ENCODE measurements around the gene OR2S2. TPM values are rescaled to one million over a fixed set of nuclear protein-coding genes. Genes with fewer than 3 reads are reported as not detected.

OR2S2 gene
- total and polyA plus RNA-seq, 2 of the 4 experiments (the other 2 are of a cell fraction) = 0.46 to 0.90 TPM

- Histone ChIP-seq H3K14ac (replicated peaks; ENCODE audit: low read depth, low read length) (no peak overlapping the region), H3K18ac (ENCODE audit: low read depth, low read length) (no peak overlapping the region), H4K5ac (ENCODE audit: low read depth, low read length) (no peak overlapping the region), H3K27me3 (ENCODE audit: control insufficient read depth, insufficient read depth, low read length) (no peaks in the 10 kb centered on the region), H3K4me1 (ENCODE audit: control insufficient read depth, insufficient read depth, low read length) (peaks cover 8% of the 10 kb centered on the region), H2AK5ac (ENCODE audit: low read depth, low read length) (no peak overlapping the region), H3K9me1 (ENCODE audit: insufficient read depth, low read length) (peaks cover 5% of the 10 kb centered on the region; the same call in 1 of the 2 replicates), H3K36me3 (ENCODE audit: control insufficient read depth, insufficient read depth, low read length) (no peaks in the 10 kb centered on the region), H3K27ac (ENCODE audit: insufficient read depth, low read length) (no peak overlapping the region), H2AFZ (replicated peaks; ENCODE audit: low read length, poor library complexity) (no peak overlapping the region), H4K91ac (ENCODE audit: insufficient read depth, low read depth, low read length) (no peak overlapping the region), H2BK5ac (ENCODE audit: low read depth, low read length, poor library complexity, severe bottlenecking) (no peak overlapping the region), H3K9me3 (ENCODE audit: control insufficient read depth, insufficient read depth, low read length) (no peaks in the 10 kb centered on the region), H3K4ac (ENCODE audit: low read depth, low read length) (no peak overlapping the region), H3K9ac (ENCODE audit: low read depth, low read length) (no peak overlapping the region), H3K4me3 (ENCODE audit: insufficient read depth, low read depth, low read length) (no peak overlapping the region), H2BK15ac (ENCODE audit: low read depth, low read length) (no peak overlapping the region), H2BK20ac (ENCODE audit: low read depth, low read length) (no peak overlapping the region), H3K23ac (ENCODE audit: low read depth, low read length) (no peak overlapping the region), H2BK120ac (ENCODE audit: low read depth, low read length) (no peak overlapping the region), H3K4me2 (ENCODE audit: low read depth, low read length) (no peak overlapping the region), H3K79me1 (ENCODE audit: low read depth in 1 of 2, low read length in 2 of 2) (no peaks in the 10 kb centered on the region), H4K8ac (ENCODE audit: low read depth in 2 of 2, low read length in 2 of 2) (no peak overlapping the region), H4K20me1 (ENCODE audit: insufficient read depth, low read length) (no peaks in the 10 kb centered on the region), H3K56ac (ENCODE audit: extremely low read depth, insufficient read depth, low read length) (no peak overlapping the region), H2AK9ac (replicated peaks; ENCODE audit: low read depth, low read length, poor library complexity) (no peak overlapping the region)
- CTCF ChIA-PET = interaction anchor here (0.6 kb wide), 1 partner anchor 11 kb away, joined by 11 read pairs; no protein-coding TSS in a partner anchor
- in situ Hi-C loops (cut with MboI; ENCODE audit: low sequenced_read_pairs) = loop anchor here (10.0 kb wide), 1 partner anchor 208 kb away; no protein-coding TSS in a partner anchor
- dilution Hi-C loops (cut with HindIII; ENCODE audit: low sequenced_read_pairs, unreplicated experiment) = no loop called here
- no peak for DNase-seq
- TF ChIP-seq MXI1 (IDR thresholded peaks at IDR 0.05; ENCODE audit: borderline replicate concordance, low read depth, low read length) (no peak), SMC3 (IDR thresholded peaks at IDR 0.05; ENCODE audit: low read depth, low read length) (no peak), MAZ (IDR thresholded peaks at IDR 0.05; ENCODE audit: borderline replicate concordance, low read depth, low read length) (no peak), ELK1 (IDR thresholded peaks at IDR 0.05; ENCODE audit: borderline replicate concordance, low read depth, low read length) (no peak), RCOR1 (IDR thresholded peaks at IDR 0.05; ENCODE audit: insufficient replicate concordance, low read length) (no peak), NFE2L2 (IDR thresholded peaks at IDR 0.05; ENCODE audit: low read depth, low read length) (no peak), BHLHE40 (IDR thresholded peaks at IDR 0.05; ENCODE audit: low read depth, low read length) (no peak), RFX5 (IDR thresholded peaks at IDR 0.05; ENCODE audit: low read depth, low read length) (no peak), POLR2A (IDR thresholded peaks at IDR 0.05; ENCODE audit: low read depth, low read length) (no peak), FOS (IDR thresholded peaks at IDR 0.05; ENCODE audit: low read depth, low read length) (no peak), CHD1 (IDR thresholded peaks at IDR 0.05; ENCODE audit: low read depth, low read length) (no peak), CEBPB (IDR thresholded peaks at IDR 0.05; ENCODE audit: low read depth, low read length) (no peak), CTCF (conservative IDR thresholded peaks at IDR 0.05; ENCODE audit: low read depth, low read length) (no peak), MAFK (IDR thresholded peaks at IDR 0.05; ENCODE audit: low read depth, low read length) (no peak), RAD21 (IDR thresholded peaks at IDR 0.05; ENCODE audit: low read length) (no peak), USF2 (IDR thresholded peaks at IDR 0.05; ENCODE audit: low read depth, low read length) (no peak)
- WGBS, 2 experiments (ENCODE audit: extremely low coverage in 2 of 2, insufficient read length in 1 of 2) = no CpG with 5 or more reads among the region's 2 CpGs
- intact Hi-C loops (cut with micrococcal nuclease) = no loop called here
- BruUV-seq (replicated peaks) = no TSS peak
- POLR2A ChIA-PET (ENCODE audit: unreplicated experiment) = no interaction called here
- no peak for ATAC-seq (ENCODE audit: low read depth)
These were observed 9.1 kb upstream of the OR2S2 start for GRCh38 chr9:35967042-35967441.

Measured in IMR-90 (cell line).